DOHH2 (cell line): ENCODE data around the gene GRB2.

Experiments
- H3F3A ChIP-seq: fragments of 200-600 bp; sonication (generic), shearing (Covaris generic); 2 replicates; pipeline ENCODE4 v1.6.0; 2016; ENCODE audit warnings: antibody characterized with exemption, mild to moderate bottlenecking; ENCODE audit not compliant: control insufficient read depth, insufficient read depth
- H3K27ac ChIP-seq: fragments of 200-600 bp; sonication (generic); 2 replicates; pipeline ENCODE4 v1.5.1; 2014; ENCODE audit warnings: low read depth, mild to moderate bottlenecking, low read length, moderate library complexity
- H3K27me3 ChIP-seq: fragments of 200-600 bp; sonication (generic); 2 replicates; pipeline ENCODE4 v1.6.1; 2014; ENCODE audit warnings: mild to moderate bottlenecking, low read length, mixed read lengths; ENCODE audit not compliant: control insufficient read depth
- H3K36me3 ChIP-seq: fragments of 200-600 bp; sonication (generic); 2 replicates; pipeline ENCODE4 v1.6.1; 2014; ENCODE audit warnings: mild to moderate bottlenecking, low read length, moderate library complexity, mixed read lengths; ENCODE audit not compliant: control insufficient read depth
- H3K4me1 ChIP-seq: fragments of 200-600 bp; sonication (generic); 2 replicates; pipeline ENCODE4 v1.6.1; 2014; ENCODE audit warnings: mild to moderate bottlenecking, low read length, mixed read lengths; ENCODE audit not compliant: control insufficient read depth
- H3K4me2 ChIP-seq: fragments of 200-600 bp; sonication (generic); 2 replicates; pipeline ENCODE4 v1.6.0; 2014; ENCODE audit warnings: mild to moderate bottlenecking, low read length, moderate library complexity
- H3K4me3 ChIP-seq: fragments of 200-600 bp; sonication (generic); 2 replicates; pipeline ENCODE4 v1.5.1; 2014; ENCODE audit warnings: mild to moderate bottlenecking, low read length, mixed read lengths
- H3K79me2 ChIP-seq: fragments of 200-600 bp; sonication (generic); 2 replicates; pipeline ENCODE4 v1.6.1; 2014; ENCODE audit warnings: mild to moderate bottlenecking, low read length, mixed read lengths; ENCODE audit not compliant: control insufficient read depth
- H3K9me2 ChIP-seq: fragments of 200-600 bp; sonication (generic); replicated peaks from 2 replicates; pipeline ENCODE4 v1.6.1; 2014; ENCODE audit warnings: mild to moderate bottlenecking, low read length, mixed read lengths; ENCODE audit not compliant: control insufficient read depth
- H3K9me3 ChIP-seq: fragments of 200-600 bp; sonication (generic); 2 replicates; pipeline ENCODE4 v1.6.1; 2014; ENCODE audit warnings: antibody characterized with exemption, low read length, mixed read lengths; ENCODE audit not compliant: control insufficient read depth, insufficient read depth
- H4K20me1 ChIP-seq: fragments of 200-600 bp; sonication (generic); 2 replicates; pipeline ENCODE4 v1.6.0; 2014; ENCODE audit warnings: low read depth, mild to moderate bottlenecking, antibody characterized with exemption, low read length, moderate library complexity; ENCODE audit not compliant: control insufficient read depth, insufficient read depth
- EZH2phosphoT487 ChIP-seq: fragments of 200-600 bp; sonication (generic); IDR thresholded peaks from 2 replicates; pipeline ENCODE4 v1.6.1; 2017; ENCODE audit warnings: borderline replicate concordance, mild to moderate bottlenecking, antibody characterized with exemption, low read length, moderate library complexity, mixed read lengths
- TF ChIP-seq, protein P1 (sequence below): fragments of 200-600 bp; sonication (generic); IDR thresholded peaks from one replicate; pipeline ENCODE4 v1.5.1; 2014; ENCODE audit warnings: antibody characterized with exemption, mild to moderate bottlenecking, low read depth, low read length; ENCODE audit not compliant: poor library complexity, severe bottlenecking

GRB2 gene

DNA sequence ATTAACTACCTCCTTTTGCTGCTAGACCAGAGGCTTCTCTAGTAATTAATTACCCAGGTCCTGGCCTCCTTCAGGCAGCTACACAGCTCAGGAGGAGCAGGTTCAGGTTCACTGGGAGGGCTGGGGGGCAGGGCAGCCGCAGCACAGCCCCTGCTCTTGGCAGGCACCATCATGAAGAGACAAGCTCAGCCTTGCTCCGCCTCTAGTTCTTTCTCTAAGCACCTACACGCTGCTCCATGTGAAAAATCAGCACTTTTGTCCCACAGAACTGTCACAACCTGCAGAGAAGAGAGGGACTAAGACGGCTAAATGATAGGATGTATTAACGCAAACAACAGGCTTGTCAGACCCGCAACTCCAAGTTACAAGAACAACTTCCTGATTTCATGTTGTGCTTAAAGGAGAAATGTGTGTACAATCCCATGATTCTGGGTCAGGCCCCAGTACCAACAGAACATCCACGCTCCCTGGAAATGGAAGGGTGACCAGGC, 53.4 kb downstream of the GRB2 start:
- H3K4me1 ChIP-seq, result peaks cover 80% of the 10 kb centered on the region
- peak overlapping the region; percentile 56 for H3K4me3 ChIP-seq
- H3K9me3 ChIP-seq, result no peaks in the 10 kb centered on the region
- no peaks in the 10 kb centered on the region for H3K9me2 ChIP-seq
- H4K20me1 ChIP-seq, result no peaks in the 10 kb centered on the region; the same call in none of the 2 replicates
- no peaks in the 10 kb centered on the region for H3K27me3 ChIP-seq
- peaks cover 97% of the 10 kb centered on the region for H3K79me2 ChIP-seq
- H3K27ac ChIP-seq, result peak overlapping the region; percentile 100
- peaks cover 36% of the 10 kb centered on the region for H3K36me3 ChIP-seq
- peaks cover 39% of the 10 kb centered on the region for H3F3A ChIP-seq
- TF ChIP-seq, protein P1, sequence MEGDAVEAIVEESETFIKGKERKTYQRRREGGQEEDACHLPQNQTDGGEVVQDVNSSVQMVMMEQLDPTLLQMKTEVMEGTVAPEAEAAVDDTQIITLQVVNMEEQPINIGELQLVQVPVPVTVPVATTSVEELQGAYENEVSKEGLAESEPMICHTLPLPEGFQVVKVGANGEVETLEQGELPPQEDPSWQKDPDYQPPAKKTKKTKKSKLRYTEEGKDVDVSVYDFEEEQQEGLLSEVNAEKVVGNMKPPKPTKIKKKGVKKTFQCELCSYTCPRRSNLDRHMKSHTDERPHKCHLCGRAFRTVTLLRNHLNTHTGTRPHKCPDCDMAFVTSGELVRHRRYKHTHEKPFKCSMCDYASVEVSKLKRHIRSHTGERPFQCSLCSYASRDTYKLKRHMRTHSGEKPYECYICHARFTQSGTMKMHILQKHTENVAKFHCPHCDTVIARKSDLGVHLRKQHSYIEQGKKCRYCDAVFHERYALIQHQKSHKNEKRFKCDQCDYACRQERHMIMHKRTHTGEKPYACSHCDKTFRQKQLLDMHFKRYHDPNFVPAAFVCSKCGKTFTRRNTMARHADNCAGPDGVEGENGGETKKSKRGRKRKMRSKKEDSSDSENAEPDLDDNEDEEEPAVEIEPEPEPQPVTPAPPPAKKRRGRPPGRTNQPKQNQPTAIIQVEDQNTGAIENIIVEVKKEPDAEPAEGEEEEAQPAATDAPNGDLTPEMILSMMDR, result no peak
- no peak for TF ChIP-seq EZH2phosphoT487
- peak overlapping the region; percentile 100 for H3K4me2 ChIP-seq

DNA sequence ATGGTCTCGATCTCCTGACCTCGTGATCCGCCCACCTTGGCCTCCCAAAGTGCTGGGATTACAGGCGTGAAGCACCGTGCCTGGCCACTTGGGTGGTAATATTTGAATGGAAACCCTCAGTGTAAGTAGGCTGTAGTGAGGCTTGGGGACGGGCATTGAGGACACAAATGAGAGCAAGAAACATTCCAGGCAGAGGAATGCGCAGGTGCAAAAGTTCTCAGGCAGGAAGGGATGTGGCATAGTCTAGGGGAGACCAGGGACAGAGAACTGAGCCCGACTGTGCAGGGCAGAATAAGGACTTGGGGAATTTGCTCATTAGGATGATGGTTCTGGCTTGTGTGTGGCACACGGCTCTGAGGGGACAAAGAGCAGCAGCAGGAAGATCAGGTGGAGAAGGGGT, 54.8 kb downstream of the GRB2 start:
- H3K9me2 ChIP-seq, result no peaks in the 10 kb centered on the region
- H3K27me3 ChIP-seq, result no peaks in the 10 kb centered on the region
- H3K4me1 ChIP-seq, result peaks cover 84% of the 10 kb centered on the region
- H3K36me3 ChIP-seq, result peaks cover 26% of the 10 kb centered on the region
- no peaks in the 10 kb centered on the region; the same call in none of the 2 replicates for H4K20me1 ChIP-seq
- H3K27ac ChIP-seq, result peak overlapping the region; percentile 100
- no peaks in the 10 kb centered on the region for H3K9me3 ChIP-seq
- peaks cover 93% of the 10 kb centered on the region for H3K79me2 ChIP-seq
- peaks cover 43% of the 10 kb centered on the region for H3F3A ChIP-seq
- TF ChIP-seq, protein P1, result no peak
- TF ChIP-seq EZH2phosphoT487, result no peak
- peak overlapping the region; percentile 57 for H3K4me3 ChIP-seq
- peak overlapping the region; percentile 100 for H3K4me2 ChIP-seq

DNA sequence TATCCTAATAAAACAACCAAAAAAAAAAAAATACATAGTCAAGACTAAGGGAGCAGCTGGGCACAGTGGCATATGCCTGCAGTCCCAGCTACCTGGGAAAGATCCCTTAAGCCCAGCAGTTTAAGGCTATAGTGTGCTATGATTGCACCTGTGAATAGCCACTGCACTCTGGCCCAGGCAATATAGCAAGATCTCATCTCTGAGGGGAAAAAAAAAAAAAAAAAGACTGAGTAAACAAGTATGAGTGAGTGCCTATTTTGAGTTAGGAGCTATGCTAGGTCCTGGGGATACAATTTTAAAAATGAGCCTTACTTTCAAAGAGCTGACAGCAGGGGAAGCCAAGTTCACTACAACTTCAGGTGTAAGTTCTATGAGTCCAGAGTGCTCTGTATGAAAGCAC, 55.4 kb downstream of the GRB2 start:
- no peaks in the 10 kb centered on the region; the same call in none of the 2 replicates for H4K20me1 ChIP-seq
- H3K27me3 ChIP-seq, result no peaks in the 10 kb centered on the region

More for the DNA sequence above, 55.4 kb downstream of the GRB2 start:
- H3K9me3 ChIP-seq, result no peaks in the 10 kb centered on the region
- peak overlapping the region; percentile 29; the same call in 1 of the 2 replicates for H3K4me3 ChIP-seq
- H3K27ac ChIP-seq, result peak overlapping the region; percentile 100
- H3F3A ChIP-seq, result peaks cover 47% of the 10 kb centered on the region
- TF ChIP-seq, protein P1, result peak; percentile 10
- no peak for TF ChIP-seq EZH2phosphoT487
- no peaks in the 10 kb centered on the region for H3K9me2 ChIP-seq
- H3K4me2 ChIP-seq, result peak overlapping the region; percentile 100
- H3K4me1 ChIP-seq, result peaks cover 88% of the 10 kb centered on the region
- peaks cover 90% of the 10 kb centered on the region for H3K79me2 ChIP-seq
- peaks cover 29% of the 10 kb centered on the region for H3K36me3 ChIP-seq
